GM12878 (cell line): ENCODE data around the gene DISC1. TPM values are rescaled to one million over a fixed set of nuclear protein-coding genes. Genes with fewer than 3 reads are reported as not detected.
"Not testable (repeated sequence)": the region's sequence is repeated elsewhere in the genome, so short reads cannot be mapped to it uniquely, and the experiment has no call there.

Experiments
- ATAC-seq: fragments of 200-7000 bp; cut with Tn5 transposase; 3 replicates; pipeline ENCODE4 v1.9.1; 2020; ENCODE audit warnings: mild to moderate bottlenecking, moderate library complexity
- BruUV-seq: library from RNA; stranded (reverse); fragments of 400-500 nt; replicated peaks from 2 replicates; lab custom pipeline; 2021; lab: Mats Ljungman, UMichigan
- CTCF ChIA-PET: fragments of 300-600 bp; sonication (Branson Sonifier 250); formaldehyde crosslinking; extraction: SDS; loops from one replicate; lab custom pipeline; 2021; ENCODE audit warnings: inconsistent platforms; lab: Yijun Ruan, JAX
- POLR2A ChIA-PET: fragments of 350-600 bp; formaldehyde crosslinking; extraction: SDS; loops from one replicate; lab custom pipeline; 2021; ENCODE audit warnings: inconsistent platforms; lab: Charles Lee
- RAD21 ChIA-PET: fragments of 300-600 bp; sonication (Branson Sonifier 250); formaldehyde crosslinking; loops from one replicate; lab custom pipeline; 2023; ENCODE audit warnings: antibody characterized with exemption; ENCODE audit not compliant: unreplicated experiment; lab: Charles Lee
- SMC1A ChIA-PET: fragments of 300-600 bp; sonication (Branson Sonifier 250); formaldehyde crosslinking; loops from one replicate; lab custom pipeline; 2023; ENCODE audit not compliant: unreplicated experiment, uncharacterized antibody; lab: Charles Lee
- DNase-seq: peaks from one replicate; pipeline ENCODE4 v3.0.0-alpha.2; 2011; ENCODE audit warnings: low read depth, low spot score
- FAIRE-seq: peaks from 3 replicates; lab custom pipeline; 2011; peaks lifted over from hg19 to GRCh38; lab: Jason Lieb, UNC
- H2AFZ ChIP-seq: 2 replicates; pipeline ENCODE4 v1.6.0; 2011; ENCODE audit warnings: low read depth, low read length, control low read depth; ENCODE audit not compliant: control insufficient read depth
- H3K27ac ChIP-seq: 2 replicates; pipeline ENCODE4 v1.5.1; 2011; ENCODE audit warnings: control low read depth; ENCODE audit not compliant: control insufficient read depth, insufficient read depth
- H3K27me3 ChIP-seq, 2 experiments: replicated peaks in 1 of 2; 2 replicates each; pipeline versions ENCODE4 v1.6.0 to v1.6.1; 2011; ENCODE audit warnings: low read length in 1 of 2; ENCODE audit not compliant: control insufficient read depth in 2 of 2, insufficient read depth in 2 of 2
- H3K36me3 ChIP-seq, 2 experiments: 2 replicates each; pipeline ENCODE4 v1.5.1; 2011; ENCODE audit warnings: low read length in 1 of 2; ENCODE audit not compliant: control insufficient read depth in 2 of 2, insufficient read depth in 2 of 2
- H3K4me1 ChIP-seq: 2 replicates; pipeline ENCODE4 v1.6.1; 2011; ENCODE audit warnings: mild to moderate bottlenecking, low read length, moderate library complexity, mixed read lengths; ENCODE audit not compliant: control insufficient read depth, insufficient read depth
- H3K4me2 ChIP-seq: 2 replicates; pipeline ENCODE4 v1.6.0; 2011; ENCODE audit warnings: control low read depth; ENCODE audit not compliant: control insufficient read depth, insufficient read depth
- H3K4me3 ChIP-seq: fragments of 200-600 bp; sonication (generic); 2 replicates; pipeline ENCODE4 v1.5.1; 2016
- H3K79me2 ChIP-seq: 2 replicates; pipeline ENCODE4 v1.6.0; 2011; ENCODE audit warnings: low read length; ENCODE audit not compliant: control insufficient read depth, insufficient read depth
- H3K9ac ChIP-seq: 2 replicates; pipeline ENCODE4 v1.8.0; 2011; ENCODE audit warnings: low read length, control low read depth, mixed read lengths; ENCODE audit not compliant: control insufficient read depth, insufficient read depth
- H3K9me3 ChIP-seq: replicated peaks from 3 replicates; pipeline ENCODE4 v1.5.1; 2011; ENCODE audit warnings: mild to moderate bottlenecking, low read length; ENCODE audit not compliant: control insufficient read depth, insufficient read depth
- H4K20me1 ChIP-seq: 2 replicates; pipeline ENCODE4 v1.6.0; 2011; ENCODE audit not compliant: control insufficient read depth, insufficient read depth
- MYB ChIP-seq: fragments of 150-350 bp; IDR thresholded peaks from 2 replicates; pipeline ENCODE4 v1.6.1; 2014; ENCODE audit warnings: mild to moderate bottlenecking, low read depth, low read length, borderline replicate concordance
- SMARCA5 ChIP-seq: fragments of 450-650 bp; IDR thresholded peaks from 2 replicates; pipeline ENCODE4 v1.6.1; 2017; ENCODE audit warnings: mild to moderate bottlenecking
- TCF12 ChIP-seq: IDR thresholded peaks from 2 replicates; pipeline ENCODE4 v1.6.1; 2011; ENCODE audit warnings: low read depth, mild to moderate bottlenecking, low read length
- WGBS: methylation state at CpG from one replicate; pipeline ENCODE4 v1.1.6; 2016; ENCODE audit warnings: low lambda C conversion rate; ENCODE audit not compliant: insufficient replicate concordance, insufficient coverage; ENCODE audit errors: missing lambda C conversion rate; 5-methylcytosine and 5-hydroxymethylcytosine counted together
- in situ Hi-C: fragments of 300-500 bp; cut with MboI; formaldehyde crosslinking; loops from 9 replicates; pipeline ENCODE4 v1.14.3; 2018; ENCODE audit warnings: mixed read lengths
- intact Hi-C: fragments of 100-400 bp; cut with micrococcal nuclease; formaldehyde crosslinking; loops from one replicate; pipeline ENCODE4 v1.14.2; 2022; ENCODE audit not compliant: unreplicated experiment
- polyA plus RNA-seq, 11 experiments: library from polyadenylated mRNA; depleted of rRNA in 4 of 11; unstranded in 6 of 11; stranded (reverse) in 5 of 11; fragments of >200 nt; fragmentation: Nextera tagmentation in 4 of 11; fragmentation: Illumina TruSeq in 1 of 11; extraction: Ambion mirVana in 4 of 11; extraction: Trizol in 1 of 11; gene quantifications; 1 replicate in 1 of 11; 2 replicates in 10 of 11; pipeline versions ENCODE4 v1.2.1 to v1.2.3, GENCODE V29; 2011 to 2016; ENCODE audit warnings: inconsistent platforms in 2 of 11, missing spikeins in 2 of 11, low read depth in 1 of 11
- total RNA-seq, 4 experiments: library from RNA; depleted of rRNA in 3 of 4; stranded (reverse); fragments of >200 nt in 3 of 4; fragmentation: Illumina TruSeq in 1 of 4; extraction: Trizol in 1 of 4; gene quantifications; 2 replicates each; pipeline versions ENCODE4 v1.2.1 to v1.2.3, GENCODE V29; 2013 to 2021

The DISC1 gene
- total and polyA plus RNA-seq, 10 of the 15 experiments (the other 5 are each of a cell fraction or from before 2014, with no cell fraction given): 0.05 to 0.72 (median 0.19) TPM; not detected in 1

DNA sequence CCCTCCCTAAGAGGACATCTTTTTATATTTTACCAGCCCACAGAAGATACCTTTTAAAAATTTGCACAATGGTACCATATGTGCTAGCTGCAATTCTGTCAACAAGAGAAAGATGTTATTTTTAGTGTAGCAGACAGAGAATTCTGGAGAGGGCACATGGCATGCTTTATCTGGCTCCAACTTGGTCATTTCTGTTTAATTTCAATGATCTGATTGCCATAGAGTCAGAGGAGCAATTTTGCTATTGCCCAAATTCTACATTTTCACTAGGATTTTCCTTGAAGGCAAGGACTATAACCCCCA is 17.3 kb downstream of the DISC1 start:
- RAD21 ChIA-PET: no interaction called here
- in situ Hi-C loops: no loop called here
- TF ChIP-seq TCF12 (no peak), SMARCA5 (no peak), MYB (no peak)
- Histone ChIP-seq H3K79me2 (no peaks in the 10 kb centered on the region), H2AFZ (no peak overlapping the region), H3K9ac (no peak overlapping the region), H3K4me2 (no peak overlapping the region), H3K27me3 (no peaks in the 10 kb centered on the region), H3K36me3 (no peaks in the 10 kb centered on the region), H3K4me1 (no peaks in the 10 kb centered on the region), H3K27ac (no peak overlapping the region), H4K20me1 (no peaks in the 10 kb centered on the region), H3K9me3 (no peaks in the 10 kb centered on the region), H3K4me3 (no peak overlapping the region)
- ATAC-seq (no peak), DNase-seq (no peak), FAIRE-seq (no peak)
- POLR2A ChIA-PET: no interaction called here
- SMC1A ChIA-PET: no interaction called here
- CTCF ChIA-PET: interaction anchor here (1.0 kb wide), 1 partner anchor 33 kb away, joined by 3 read pairs; no protein-coding TSS in a partner anchor
- BruUV-seq: no TSS peak
- intact Hi-C loops: no loop called here

- H2AFZ ChIP-seq, H3K4me2 ChIP-seq, H3K36me3 ChIP-seq, RAD21 ChIA-PET, H4K20me1 ChIP-seq, in situ Hi-C loops, intact Hi-C loops, ATAC-seq, H3K9me3 ChIP-seq, BruUV-seq, H3K4me3 ChIP-seq, DNase-seq, POLR2A ChIA-PET, SMC1A ChIA-PET, H3K27ac ChIP-seq, H3K79me2 ChIP-seq, H3K4me1 ChIP-seq, CTCF ChIA-PET, H3K27me3 ChIP-seq, FAIRE-seq, H3K9ac ChIP-seq: not testable (repeated sequence)
- WGBS: 77% methylated on average over 5 of the region's 6 CpGs
Measured at GRCh38 chr1:231645634-231646033, 19.0 kb downstream of the DISC1 start.

DNA sequence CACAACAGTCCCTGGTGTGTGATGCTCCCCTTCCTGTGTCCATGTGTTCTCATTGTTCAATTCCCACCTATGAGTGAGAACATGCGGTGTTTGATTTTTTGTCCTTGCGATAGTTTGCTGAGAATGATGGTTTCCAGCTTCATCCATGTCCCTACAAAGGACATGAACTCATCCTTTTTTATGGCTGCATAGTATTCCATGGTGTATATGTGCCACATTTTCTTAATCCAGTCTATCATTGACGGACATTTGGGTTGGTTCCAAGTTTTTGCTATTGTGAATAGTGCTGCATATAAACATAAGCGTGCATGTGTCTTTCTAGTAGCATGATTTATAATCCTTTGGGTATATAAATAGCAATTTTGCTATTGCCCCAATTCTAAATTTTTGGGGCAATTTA is 19.6 kb downstream of the DISC1 start:
- H3K4me2 ChIP-seq: not testable (repeated sequence)

GRCh38 chr1:231651621-231652260 is 25.2 kb downstream of the DISC1 start:
- POLR2A ChIA-PET: not testable (repeated sequence)

More for the DNA sequence above, 19.6 kb downstream of the DISC1 start:
- H3K9ac ChIP-seq, in situ Hi-C loops, CTCF ChIA-PET, H3K9me3 ChIP-seq, H3K4me1 ChIP-seq, H3K79me2 ChIP-seq, H2AFZ ChIP-seq, H3K27ac ChIP-seq, SMC1A ChIA-PET, RAD21 ChIA-PET, BruUV-seq, H3K36me3 ChIP-seq, FAIRE-seq, intact Hi-C loops, H3K27me3 ChIP-seq, H3K4me3 ChIP-seq, ATAC-seq, POLR2A ChIA-PET, H4K20me1 ChIP-seq, DNase-seq: not testable (repeated sequence)
- 75% methylated on average over 2 of the region's 4 CpGs for WGBS

More at GRCh38 chr1:231651621-231652260, 25.2 kb downstream of the DISC1 start:
- FAIRE-seq, H3K4me2 ChIP-seq, BruUV-seq, H3K36me3 ChIP-seq, in situ Hi-C loops, ATAC-seq, H3K27me3 ChIP-seq, H3K79me2 ChIP-seq, intact Hi-C loops, H4K20me1 ChIP-seq, H3K4me1 ChIP-seq, H3K27ac ChIP-seq, H2AFZ ChIP-seq, H3K9me3 ChIP-seq, SMC1A ChIA-PET, RAD21 ChIA-PET, DNase-seq, H3K4me3 ChIP-seq, H3K9ac ChIP-seq: not testable (repeated sequence)
- CTCF ChIA-PET: interaction anchor here (0.6 kb wide), 1 partner anchor 1788 kb away, joined by 3 read pairs; no protein-coding TSS in a partner anchor
- 30% methylated on average over 10 of the region's 10 CpGs for WGBS
